Progenitor cell of endocrine pancreas (in vitro differentiated cells): ENCODE results near the gene ATP6V1C2. TPM values are rescaled to one million over a fixed set of nuclear protein-coding genes. Genes with fewer than 3 reads are reported as not detected.

ENCODE experiments used
- DNase-seq: peaks from one replicate; pipeline ENCODE4 v3.0.0; 2021; ENCODE audit warnings: low spot score; ENCODE audit not compliant: unreplicated experiment
- H3K27ac Mint-ChIP-seq: 2 replicates; pipeline ENCODE4 v1.8.0; 2021; ENCODE audit warnings: mild to moderate bottlenecking, moderate library complexity, mixed read lengths
- H3K27me3 Mint-ChIP-seq: 2 replicates; pipeline ENCODE4 v1.8.0; 2021; ENCODE audit warnings: mixed read lengths
- H3K36me3 Mint-ChIP-seq: 2 replicates; pipeline ENCODE4 v1.8.0; 2022; ENCODE audit warnings: mixed read lengths; ENCODE audit not compliant: insufficient read depth
- H3K4me1 Mint-ChIP-seq: 2 replicates; pipeline ENCODE4 v1.8.0; 2021; ENCODE audit warnings: low read depth, mixed read lengths
- H3K4me3 Mint-ChIP-seq: 2 replicates; pipeline ENCODE4 v1.8.0; 2021; ENCODE audit warnings: low read depth, mild to moderate bottlenecking, moderate library complexity, mixed read lengths
- H3K9me3 Mint-ChIP-seq: 2 replicates; pipeline ENCODE4 v1.8.0; 2021; ENCODE audit warnings: low read depth, mixed read lengths
- CTCF ChIP-seq: fragments of 200-600 bp; sonication (generic); IDR thresholded peaks from one replicate; pipeline ENCODE4 v1.5.0; 2021; ENCODE audit warnings: antibody characterized with exemption, mild to moderate bottlenecking; ENCODE audit not compliant: unreplicated experiment
- total RNA-seq: library from RNA; stranded (reverse); gene quantifications from 2 replicates; pipeline ENCODE4 v1.2.1, GENCODE V29; 2021

ATP6V1C2 gene
- total RNA-seq, 1 donor from 2014 or later, result 0.19 TPM

GRCh38 chr2:10757814-10758286 is 36.4 kb downstream of the ATP6V1C2 start:
- no peak for TF ChIP-seq CTCF
- Mint-ChIP-seq H3K9me3 (no peaks in the 10 kb centered on the region), H3K27me3 (peaks cover 2% of the 10 kb centered on the region), H3K36me3 (no peaks in the 10 kb centered on the region), H3K4me1 (no peaks in the 10 kb centered on the region), H3K27ac (no peak overlapping the region), H3K4me3 (no peak overlapping the region)
- no peak for DNase-seq

- no peak for TF ChIP-seq CTCF
- Mint-ChIP-seq H3K27ac (no peak overlapping the region), H3K4me3 (no peak overlapping the region), H3K27me3 (peaks cover 2% of the 10 kb centered on the region), H3K9me3 (no peaks in the 10 kb centered on the region), H3K4me1 (no peaks in the 10 kb centered on the region), H3K36me3 (no peaks in the 10 kb centered on the region)
- DNase-seq, result no peak
These were observed 37.8 kb downstream of the ATP6V1C2 start for GRCh38 chr2:10759151-10759714.

- Mint-ChIP-seq H3K9me3 (no peaks in the 10 kb centered on the region), H3K27ac (no peak overlapping the region), H3K27me3 (peaks cover 2% of the 10 kb centered on the region), H3K4me1 (no peaks in the 10 kb centered on the region), H3K36me3 (no peaks in the 10 kb centered on the region), H3K4me3 (no peak overlapping the region)
- DNase-seq, result no peak
- no peak for TF ChIP-seq CTCF
These were observed 39.5 kb downstream of the ATP6V1C2 start for GRCh38 chr2:10760794-10761504.

GRCh38 chr2:10761591-10761990 is 40.2 kb downstream of the ATP6V1C2 start:
- no peak for TF ChIP-seq CTCF
- H3K9me3 Mint-ChIP-seq, result no peaks in the 10 kb centered on the region
- H3K27ac Mint-ChIP-seq, result no peak overlapping the region
- H3K4me1 Mint-ChIP-seq, result no peaks in the 10 kb centered on the region
- no peak overlapping the region for H3K4me3 Mint-ChIP-seq
- DNase-seq, result no peak
- peaks cover 2% of the 10 kb centered on the region for H3K27me3 Mint-ChIP-seq
- no peaks in the 10 kb centered on the region for H3K36me3 Mint-ChIP-seq

- Mint-ChIP-seq H3K9me3 (no peaks in the 10 kb centered on the region), H3K27me3 (peaks cover 2% of the 10 kb centered on the region), H3K36me3 (no peaks in the 10 kb centered on the region), H3K4me3 (no peak overlapping the region), H3K4me1 (no peaks in the 10 kb centered on the region), H3K27ac (no peak overlapping the region)
- TF ChIP-seq CTCF, result no peak
- no peak for DNase-seq
These were observed 41.4 kb downstream of the ATP6V1C2 start for GRCh38 chr2:10762651-10763460.
